GM18858 (cell line): ENCODE data around the gene SGCD.

Experiments
- ATAC-seq: cut with Tn5 transposase; IDR thresholded peaks from one replicate; pipeline ENCODE4 v1.9.1; 2021; ENCODE audit not compliant: unreplicated experiment

The SGCD gene

GRCh38 chr5:156400231-156400986 is 73.4 kb downstream of the SGCD start:
- ATAC-seq, result no peak

DNA sequence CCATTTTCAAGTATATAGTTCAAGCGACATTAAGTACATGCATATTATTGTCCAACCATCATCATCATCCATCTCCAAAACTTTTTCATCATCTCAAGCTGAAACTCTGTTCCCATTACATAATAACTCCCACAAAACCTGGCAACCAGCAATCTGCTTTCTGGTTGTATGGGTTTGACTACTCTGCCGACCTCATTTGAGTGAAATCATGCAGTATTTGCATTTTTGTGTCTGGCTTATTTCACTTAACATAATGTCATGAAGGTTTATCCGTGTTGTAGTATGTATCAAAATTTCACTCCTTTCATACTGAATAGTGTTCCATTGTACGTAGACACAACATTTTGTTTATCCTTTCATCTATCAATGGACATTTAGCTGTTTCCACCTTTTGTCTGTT is 74.8 kb downstream of the SGCD start:
- peak; percentile 7 for ATAC-seq

DNA sequence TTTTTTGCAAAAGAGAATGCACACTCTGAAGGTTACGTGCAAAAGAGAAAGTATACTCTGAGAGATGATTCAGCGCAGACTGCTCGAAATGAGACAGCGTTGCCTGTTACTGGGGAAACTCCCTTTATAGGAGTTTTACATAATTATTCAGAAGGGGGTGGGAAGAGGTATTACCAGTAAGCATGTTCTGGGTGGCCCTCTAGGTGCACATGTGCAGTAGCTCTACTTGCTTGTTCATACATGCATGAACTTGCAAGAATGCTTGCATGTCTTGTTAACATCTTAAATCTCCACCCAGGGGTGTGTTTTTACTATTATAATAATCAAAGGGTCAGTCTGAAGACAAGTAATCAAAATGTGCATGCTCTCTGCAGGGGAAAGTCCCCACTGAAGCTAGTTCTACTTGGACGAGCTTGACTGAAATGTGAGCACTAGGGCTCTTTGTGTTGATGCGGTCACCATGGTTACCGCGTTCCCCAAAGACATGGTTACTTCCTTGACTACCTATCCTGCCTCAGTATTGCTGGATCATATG is 75.5 kb downstream of the SGCD start:
- ATAC-seq, result peak; percentile 96

GRCh38 chr5:156405988-156406387 is 79.0 kb downstream of the SGCD start:
- no peak for ATAC-seq

- no peak for ATAC-seq
Measured at GRCh38 chr5:156407251-156407650, 80.3 kb downstream of the SGCD start.

GRCh38 chr5:156409834-156410233 is 82.9 kb downstream of the SGCD start:
- no peak for ATAC-seq

DNA sequence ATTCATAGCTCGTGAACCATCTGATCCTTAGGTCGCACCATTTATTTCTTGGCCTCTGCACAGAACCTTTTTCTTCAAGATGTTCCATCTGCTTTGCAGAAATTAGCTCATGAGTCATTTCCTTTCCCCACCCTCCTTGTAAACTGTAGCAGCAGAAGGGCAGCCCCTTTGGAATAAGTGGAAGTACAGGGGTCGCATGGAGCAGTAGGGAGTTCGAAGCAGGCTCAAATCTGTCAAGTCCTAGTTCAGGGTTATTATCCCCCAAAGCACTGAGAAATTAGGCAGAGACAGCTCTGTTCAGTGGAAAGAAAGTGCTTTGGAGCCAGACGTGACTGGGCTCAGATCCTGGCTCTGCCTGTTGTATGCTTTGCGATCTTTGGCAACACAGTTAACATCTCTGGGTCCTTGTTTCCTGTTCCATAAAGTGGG is 84.2 kb downstream of the SGCD start:
- ATAC-seq, result no peak

DNA sequence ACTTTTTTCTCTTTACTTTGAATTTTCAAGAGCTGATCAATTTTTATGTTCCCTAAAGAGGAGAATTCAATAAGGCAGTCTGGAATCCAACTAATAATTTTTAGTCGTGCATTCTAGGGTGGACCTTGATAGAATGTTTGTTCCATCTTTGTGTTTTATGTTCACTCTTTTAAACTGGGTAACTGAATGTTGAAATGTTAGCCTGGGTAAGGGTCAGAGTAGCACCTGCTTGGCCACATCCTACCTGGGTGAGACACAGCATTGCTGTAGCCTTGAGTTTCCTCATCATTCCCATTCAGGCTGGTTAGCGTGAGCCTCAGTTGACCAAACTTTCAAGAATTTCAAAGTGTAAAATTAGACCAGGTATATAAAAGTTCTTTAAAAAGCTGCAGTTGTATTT is 85.0 kb downstream of the SGCD start:
- ATAC-seq, result no peak

- ATAC-seq, result no peak
Measured at GRCh38 chr5:156414391-156414790, 87.4 kb downstream of the SGCD start.

- ATAC-seq, result no peak
Measured at GRCh38 chr5:156419661-156420060, 92.7 kb downstream of the SGCD start.

DNA sequence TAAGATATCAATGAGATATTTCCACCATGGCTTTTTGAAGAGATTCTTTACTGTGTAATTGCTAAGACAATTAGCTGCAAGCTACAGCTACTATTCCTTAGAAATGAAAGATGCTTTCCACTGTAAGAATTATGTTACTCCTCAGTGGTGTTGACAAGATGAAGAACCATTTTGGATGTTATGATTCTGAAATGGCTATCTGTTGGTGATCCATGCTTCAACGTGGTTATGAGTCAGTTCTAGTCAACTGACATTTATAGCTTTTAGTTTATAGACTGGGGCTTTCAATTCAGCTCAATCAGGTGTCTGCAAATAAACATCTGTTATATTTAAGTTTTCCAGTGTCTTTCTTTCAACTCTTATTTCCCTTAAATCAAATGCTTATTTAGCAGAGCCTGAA is 93.7 kb downstream of the SGCD start:
- no peak for ATAC-seq

DNA sequence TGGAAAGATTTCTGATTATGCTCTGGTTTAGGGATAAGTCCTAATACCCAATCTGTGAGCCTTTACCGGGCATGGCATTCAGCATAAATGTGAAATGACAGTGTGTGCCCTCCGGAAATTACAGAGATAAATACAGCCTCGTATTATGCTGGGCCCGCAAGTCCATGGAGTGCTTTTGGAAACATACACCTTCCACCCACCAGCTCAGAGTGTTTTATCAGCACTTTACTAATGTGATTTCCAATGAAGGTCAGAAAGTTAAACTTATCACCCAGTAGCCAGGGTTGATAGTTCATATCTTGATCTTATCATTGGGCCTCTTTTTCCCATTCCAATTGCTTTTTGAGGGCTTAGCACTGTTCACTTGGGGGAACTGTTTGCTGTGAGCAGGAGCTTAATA is 94.8 kb downstream of the SGCD start:
- no peak for ATAC-seq

DNA sequence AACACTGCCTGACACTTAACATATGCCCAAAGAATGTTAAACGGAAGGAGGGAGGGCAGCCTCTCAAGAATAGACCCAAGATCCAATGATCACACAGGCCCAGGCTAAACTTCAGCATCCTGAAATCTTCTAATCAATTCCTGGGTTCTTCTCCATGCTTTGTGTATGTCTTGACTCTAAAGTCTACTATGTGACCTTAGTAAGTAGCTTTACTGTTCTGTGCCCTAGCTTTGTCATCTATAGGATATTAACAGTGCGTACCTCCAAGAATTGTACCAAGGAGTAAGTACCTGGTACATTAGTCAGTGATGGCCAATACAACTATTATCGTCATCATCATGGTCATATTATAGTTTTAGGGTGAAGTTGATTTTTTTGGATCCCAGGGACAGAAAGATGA is 96.6 kb downstream of the SGCD start:
- no peak for ATAC-seq

GRCh38 chr5:156427315-156427714 is 100.4 kb downstream of the SGCD start:
- no peak for ATAC-seq

DNA sequence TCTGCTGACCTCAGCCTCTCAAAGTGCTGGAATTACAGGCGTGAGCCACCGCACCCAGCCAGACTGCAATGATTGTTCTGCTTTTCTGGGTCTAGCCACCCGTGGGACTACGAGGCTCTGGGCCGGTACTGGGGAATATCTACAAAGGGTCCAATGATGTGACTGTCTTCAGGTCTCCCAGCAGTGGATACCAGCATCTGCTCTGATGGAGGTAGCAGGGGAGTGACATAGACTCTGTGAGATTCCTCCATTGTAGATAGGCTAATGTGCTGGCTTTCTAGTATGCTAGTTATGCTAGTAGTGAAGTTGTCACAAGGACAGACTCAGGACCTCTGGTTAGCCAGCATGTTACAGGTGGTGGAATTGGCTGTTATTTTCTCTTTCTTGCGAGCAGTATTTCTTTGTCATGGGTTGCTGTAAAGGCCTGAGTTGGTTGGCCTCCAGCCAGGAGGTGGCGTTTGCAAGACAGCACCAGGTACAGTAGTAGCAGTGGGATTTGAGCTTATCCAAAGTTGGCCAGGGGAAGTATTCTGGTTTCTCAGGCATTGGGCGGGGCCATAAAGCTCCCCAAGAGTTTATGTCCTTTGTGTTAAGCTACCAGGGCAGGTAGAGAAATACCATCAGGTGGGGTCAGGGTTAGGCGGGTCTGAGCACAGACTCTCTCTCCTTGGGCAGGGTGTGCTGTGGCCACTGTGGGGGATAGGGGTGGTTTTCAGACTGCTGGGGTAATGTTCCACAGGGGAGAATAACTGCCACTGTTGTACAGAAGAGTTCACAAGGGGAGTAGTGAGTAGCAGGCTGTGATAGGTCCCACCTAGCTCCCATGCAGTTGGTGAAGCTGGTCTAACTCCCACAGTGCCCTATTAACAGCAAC is 105.2 kb downstream of the SGCD start:
- ATAC-seq, result no peak

DNA sequence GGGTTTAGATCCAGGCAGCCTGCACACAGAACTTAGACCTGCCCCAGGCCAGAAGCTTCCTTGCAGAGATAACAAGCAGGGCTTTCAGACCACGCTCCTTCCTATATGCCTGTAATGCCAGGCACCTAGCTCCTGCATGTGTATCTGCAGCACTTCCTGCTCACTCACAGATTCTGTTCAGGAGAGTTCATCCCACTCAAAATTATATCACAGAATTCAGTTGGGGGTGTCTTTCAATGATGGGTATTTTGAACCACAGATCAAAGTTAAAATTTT is 105.8 kb downstream of the SGCD start:
- ATAC-seq, result no peak

GRCh38 chr5:156434471-156434870 is 107.5 kb downstream of the SGCD start:
- ATAC-seq, result no peak

- no peak for ATAC-seq
Measured at GRCh38 chr5:156435101-156435500, 108.1 kb downstream of the SGCD start.

GRCh38 chr5:156438076-156438475 is 111.1 kb downstream of the SGCD start:
- no peak for ATAC-seq

- no peak for ATAC-seq
Measured at GRCh38 chr5:156444753-156445291, 117.9 kb downstream of the SGCD start.

DNA sequence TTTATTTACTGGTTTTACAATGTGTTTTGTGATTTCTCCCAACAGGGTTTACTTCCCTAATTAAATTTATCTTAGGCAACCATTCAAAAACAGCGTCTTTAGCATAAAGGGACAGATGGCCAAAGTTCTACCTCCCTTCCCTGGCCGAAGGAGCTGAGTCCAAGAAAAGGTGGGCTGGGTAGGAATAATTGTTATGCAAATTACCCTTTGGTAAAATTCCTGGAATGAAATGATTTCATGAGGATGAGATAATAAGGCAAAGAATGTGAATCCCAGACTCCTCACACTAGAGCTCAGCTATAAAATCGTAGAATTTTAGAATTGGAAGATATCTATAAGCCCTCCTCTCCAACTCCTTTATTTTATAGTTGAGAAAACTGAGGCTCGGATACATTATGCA is 119.6 kb downstream of the SGCD start:
- ATAC-seq, result no peak

DNA sequence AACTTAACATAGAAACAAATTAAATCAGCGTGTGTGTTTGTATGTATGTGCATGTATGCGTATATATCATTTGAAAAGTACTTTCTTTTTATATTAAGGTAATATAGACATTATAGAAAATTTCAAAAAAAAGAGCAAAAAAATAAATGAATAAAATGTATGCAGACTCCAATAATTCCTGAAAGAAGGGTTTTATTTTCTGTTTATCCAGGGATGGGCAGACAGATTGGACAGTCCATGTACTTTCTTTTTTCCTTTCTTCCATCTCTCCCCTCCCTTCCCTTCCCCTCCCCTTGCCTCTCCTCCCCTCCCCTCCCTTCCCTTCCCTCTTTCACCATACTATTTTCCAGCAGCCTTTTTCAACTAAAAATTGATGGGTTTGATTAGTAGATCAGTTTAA is 123.8 kb downstream of the SGCD start:
- no peak for ATAC-seq
